Sigmoid colon (tissue), 4 donors: ENCODE measurements around the gene RAB23.

Experiments
- POLR2A ChIP-seq, 2 donors: fragments of 450-650 bp; IDR thresholded peaks; one replicate each; pipeline ENCODE4 v1.6.1; 2016; ENCODE audit warnings: antibody characterized with exemption in 2 of 2, mild to moderate bottlenecking in 2 of 2, moderate library complexity in 2 of 2
- POLR2AphosphoS5 ChIP-seq, 4 donors: sonication (generic); formaldehyde crosslinking; IDR thresholded peaks; one replicate each; pipeline ENCODE4 v1.6.1; 2017; ENCODE audit warnings: antibody characterized with exemption in 4 of 4
- TF ChIP-seq, protein P1 (sequence below), 4 experiments: fragments of 450-650 bp in 3 of 4; fragments of 200-600 bp in 1 of 4; IDR thresholded peaks; one replicate each; pipeline ENCODE4 v1.5.1; 2016 to 2019; ENCODE audit warnings: antibody characterized with exemption in 4 of 4, mild to moderate bottlenecking in 3 of 4, moderate library complexity in 2 of 4

DNA sequence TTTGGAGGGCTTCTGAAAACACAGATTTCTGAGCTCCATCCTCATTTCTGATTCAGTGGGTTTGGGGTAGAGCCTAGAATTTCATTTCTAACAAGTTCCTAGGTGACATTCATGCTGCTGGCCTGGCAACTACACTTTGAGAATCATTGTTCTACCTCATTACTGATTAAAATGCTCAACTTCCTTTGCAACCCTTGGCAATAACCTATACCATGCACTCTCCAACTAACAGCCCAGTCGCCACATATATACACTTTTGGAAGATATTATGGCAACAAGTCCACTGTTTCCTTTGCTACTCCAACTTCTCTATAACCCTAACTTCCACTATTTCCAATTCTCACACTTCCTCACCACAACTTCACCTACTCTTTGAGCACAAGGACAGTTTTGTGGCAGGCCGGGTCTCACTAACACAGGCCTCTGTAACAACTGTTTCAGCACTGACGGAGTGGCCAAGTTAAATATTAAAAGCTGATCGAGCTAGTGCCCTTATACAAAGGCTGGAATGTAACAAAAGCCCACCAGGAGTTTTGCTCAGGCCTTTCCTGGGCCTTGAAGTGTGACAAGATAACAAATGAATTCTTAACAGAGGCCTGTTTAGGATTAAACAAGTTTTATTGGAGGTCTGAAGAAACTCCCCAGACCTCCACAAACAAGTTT lies 32.1 kb upstream of the RAB23 start:
- no peak for TF ChIP-seq POLR2AphosphoS5 (IDR thresholded peaks at IDR 0.05)
- TF ChIP-seq POLR2A (IDR thresholded peaks at IDR 0.05) = no peak
- TF ChIP-seq, protein P1, sequence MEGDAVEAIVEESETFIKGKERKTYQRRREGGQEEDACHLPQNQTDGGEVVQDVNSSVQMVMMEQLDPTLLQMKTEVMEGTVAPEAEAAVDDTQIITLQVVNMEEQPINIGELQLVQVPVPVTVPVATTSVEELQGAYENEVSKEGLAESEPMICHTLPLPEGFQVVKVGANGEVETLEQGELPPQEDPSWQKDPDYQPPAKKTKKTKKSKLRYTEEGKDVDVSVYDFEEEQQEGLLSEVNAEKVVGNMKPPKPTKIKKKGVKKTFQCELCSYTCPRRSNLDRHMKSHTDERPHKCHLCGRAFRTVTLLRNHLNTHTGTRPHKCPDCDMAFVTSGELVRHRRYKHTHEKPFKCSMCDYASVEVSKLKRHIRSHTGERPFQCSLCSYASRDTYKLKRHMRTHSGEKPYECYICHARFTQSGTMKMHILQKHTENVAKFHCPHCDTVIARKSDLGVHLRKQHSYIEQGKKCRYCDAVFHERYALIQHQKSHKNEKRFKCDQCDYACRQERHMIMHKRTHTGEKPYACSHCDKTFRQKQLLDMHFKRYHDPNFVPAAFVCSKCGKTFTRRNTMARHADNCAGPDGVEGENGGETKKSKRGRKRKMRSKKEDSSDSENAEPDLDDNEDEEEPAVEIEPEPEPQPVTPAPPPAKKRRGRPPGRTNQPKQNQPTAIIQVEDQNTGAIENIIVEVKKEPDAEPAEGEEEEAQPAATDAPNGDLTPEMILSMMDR (IDR thresholded peaks at IDR 0.05) = no peak
